GM12878 (cell line): ENCODE data around the gene RPS10.

ENCODE experiments used
- BHLHE40 ChIP-seq, 2 experiments: fragments of 450-650 bp in 1 of 2; IDR thresholded peaks; 2 replicates each; pipeline ENCODE4 v1.6.1; 2011 to 2017; ENCODE audit warnings: low read depth in 2 of 2, borderline replicate concordance in 1 of 2, improper control_type of control experiment in 1 of 2, low read length in 1 of 2, mild to moderate bottlenecking in 1 of 2
- BRCA1 ChIP-seq: IDR thresholded peaks from 2 replicates; pipeline ENCODE4 v1.6.1; 2011; ENCODE audit warnings: low read depth, low read length, improper control_type of control experiment
- CBX5 ChIP-seq: sonication (generic); IDR thresholded peaks from 2 replicates; pipeline ENCODE4 v1.6.1; 2016; ENCODE audit warnings: low read depth, moderate library complexity, mild to moderate bottlenecking, inconsistent platforms
- CEBPB ChIP-seq, 2 experiments: fragments of 150-350 bp in 1 of 2; IDR thresholded peaks; 2 replicates each; pipeline ENCODE4 v1.6.1; 2012 to 2014; ENCODE audit warnings: low read depth in 2 of 2, low read length in 2 of 2, borderline replicate concordance in 1 of 2, inconsistent platforms in 1 of 2
- CHD1 ChIP-seq: IDR thresholded peaks from 2 replicates; pipeline ENCODE4 v1.6.1; 2012; ENCODE audit warnings: low read depth, low read length, improper control_type of control experiment
- EP300 ChIP-seq, 2 experiments: fragments of 150-350 bp in 1 of 2; IDR thresholded peaks; 2 replicates each; pipeline ENCODE4 v1.6.1; 2011 to 2012; ENCODE audit warnings: low read depth in 2 of 2, low read length in 2 of 2, borderline replicate concordance in 1 of 2, improper control_type of control experiment in 1 of 2, inconsistent platforms in 1 of 2; ENCODE audit not compliant: control insufficient read depth in 1 of 2
- FOXM1 ChIP-seq: IDR thresholded peaks from 2 replicates; pipeline ENCODE4 v1.6.1; 2012; ENCODE audit warnings: low read depth, mild to moderate bottlenecking, inconsistent platforms, low read length, moderate library complexity
- JUND ChIP-seq: IDR thresholded peaks from 2 replicates; pipeline ENCODE4 v1.6.1; 2012; ENCODE audit warnings: low read depth, mild to moderate bottlenecking, low read length, improper control_type of control experiment, moderate library complexity
- TCF7 ChIP-seq: IDR thresholded peaks from 2 replicates; pipeline ENCODE4 v1.6.1; 2014; ENCODE audit warnings: antibody characterized with exemption, borderline replicate concordance
- TF ChIP-seq, protein P1 (sequence below), 3 experiments: IDR thresholded peaks in 2 of 3; conservative IDR thresholded peaks in 1 of 3; 2 replicates each; pipeline ENCODE4 v1.5.1; 2011; ENCODE audit warnings: low read depth in 3 of 3, low read length in 3 of 3, mild to moderate bottlenecking in 3 of 3, control low read depth in 2 of 3, moderate library complexity in 2 of 3, inconsistent platforms in 1 of 3, mixed read lengths in 1 of 3; ENCODE audit not compliant: control insufficient read depth in 2 of 3, insufficient read depth in 1 of 3; ENCODE audit errors: extremely low read depth in 1 of 3
- TF ChIP-seq, protein P2 (sequence below): fragments of 450-650 bp; IDR thresholded peaks from 2 replicates; pipeline ENCODE4 v1.6.1; 2016; ENCODE audit warnings: mild to moderate bottlenecking
- TF ChIP-seq, protein P3 (sequence below): IDR thresholded peaks from 2 replicates; pipeline ENCODE4 v1.6.1; 2011; ENCODE audit warnings: low read depth, mild to moderate bottlenecking, low read length, moderate library complexity, borderline replicate concordance; ENCODE audit errors: extremely low read depth
- TF ChIP-seq, protein P4 (sequence below): IDR thresholded peaks from 2 replicates; pipeline ENCODE4 v1.6.1; 2011; ENCODE audit warnings: borderline replicate concordance, low read depth, mild to moderate bottlenecking, moderate library complexity, mixed read lengths, low read length; ENCODE audit not compliant: insufficient read depth; ENCODE audit errors: extremely low read length

DNA sequence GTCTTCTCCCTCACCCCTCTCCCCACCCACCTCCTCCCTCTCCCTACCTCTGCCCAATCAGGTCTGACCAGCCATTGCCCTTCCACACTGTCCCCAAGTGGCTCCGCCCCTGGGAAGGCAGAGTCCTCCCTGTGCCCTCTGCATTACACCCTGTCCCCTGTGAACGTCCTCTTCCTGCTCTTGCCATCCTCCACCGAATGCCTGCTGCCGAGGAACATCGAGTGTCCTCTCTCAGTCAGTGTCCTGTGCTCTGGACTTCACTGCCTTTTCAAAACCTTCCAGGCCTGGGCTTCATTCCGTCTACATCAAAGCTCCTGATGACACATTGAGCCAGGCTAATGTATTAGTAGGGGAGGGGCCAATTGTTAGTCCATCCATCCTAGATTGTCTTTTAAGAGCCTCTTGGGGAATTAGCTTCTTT lies 36.7 kb upstream of the RPS10 start:
- TF ChIP-seq, protein P1, sequence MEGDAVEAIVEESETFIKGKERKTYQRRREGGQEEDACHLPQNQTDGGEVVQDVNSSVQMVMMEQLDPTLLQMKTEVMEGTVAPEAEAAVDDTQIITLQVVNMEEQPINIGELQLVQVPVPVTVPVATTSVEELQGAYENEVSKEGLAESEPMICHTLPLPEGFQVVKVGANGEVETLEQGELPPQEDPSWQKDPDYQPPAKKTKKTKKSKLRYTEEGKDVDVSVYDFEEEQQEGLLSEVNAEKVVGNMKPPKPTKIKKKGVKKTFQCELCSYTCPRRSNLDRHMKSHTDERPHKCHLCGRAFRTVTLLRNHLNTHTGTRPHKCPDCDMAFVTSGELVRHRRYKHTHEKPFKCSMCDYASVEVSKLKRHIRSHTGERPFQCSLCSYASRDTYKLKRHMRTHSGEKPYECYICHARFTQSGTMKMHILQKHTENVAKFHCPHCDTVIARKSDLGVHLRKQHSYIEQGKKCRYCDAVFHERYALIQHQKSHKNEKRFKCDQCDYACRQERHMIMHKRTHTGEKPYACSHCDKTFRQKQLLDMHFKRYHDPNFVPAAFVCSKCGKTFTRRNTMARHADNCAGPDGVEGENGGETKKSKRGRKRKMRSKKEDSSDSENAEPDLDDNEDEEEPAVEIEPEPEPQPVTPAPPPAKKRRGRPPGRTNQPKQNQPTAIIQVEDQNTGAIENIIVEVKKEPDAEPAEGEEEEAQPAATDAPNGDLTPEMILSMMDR (IDR thresholded peaks at IDR 0.05 in 2 of 3, conservative IDR thresholded peaks at IDR 0.05 in 1 of 3; ENCODE audit: control insufficient read depth in 2 of 3, extremely low read depth in 1 of 3, insufficient read depth in 1 of 3, low read depth in 3 of 3, low read length in 3 of 3): no peak
- no peak for TF ChIP-seq CBX5
- TF ChIP-seq JUND: no peak
- TF ChIP-seq, protein P2, sequence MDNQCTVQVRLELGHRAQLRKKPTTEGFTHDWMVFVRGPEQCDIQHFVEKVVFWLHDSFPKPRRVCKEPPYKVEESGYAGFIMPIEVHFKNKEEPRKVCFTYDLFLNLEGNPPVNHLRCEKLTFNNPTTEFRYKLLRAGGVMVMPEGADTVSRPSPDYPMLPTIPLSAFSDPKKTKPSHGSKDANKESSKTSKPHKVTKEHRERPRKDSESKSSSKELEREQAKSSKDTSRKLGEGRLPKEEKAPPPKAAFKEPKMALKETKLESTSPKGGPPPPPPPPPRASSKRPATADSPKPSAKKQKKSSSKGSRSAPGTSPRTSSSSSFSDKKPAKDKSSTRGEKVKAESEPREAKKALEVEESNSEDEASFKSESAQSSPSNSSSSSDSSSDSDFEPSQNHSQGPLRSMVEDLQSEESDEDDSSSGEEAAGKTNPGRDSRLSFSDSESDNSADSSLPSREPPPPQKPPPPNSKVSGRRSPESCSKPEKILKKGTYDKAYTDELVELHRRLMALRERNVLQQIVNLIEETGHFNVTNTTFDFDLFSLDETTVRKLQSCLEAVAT: no peak
- no peak for TF ChIP-seq BRCA1
- TF ChIP-seq EP300 (IDR thresholded peaks at IDR 0.05; ENCODE audit: borderline replicate concordance in 1 of 2, control insufficient read depth in 1 of 2, low read depth in 2 of 2, low read length in 2 of 2): no peak
- no peak for TF ChIP-seq BHLHE40 (IDR thresholded peaks at IDR 0.05; ENCODE audit: borderline replicate concordance in 1 of 2, low read depth in 2 of 2, low read length in 1 of 2)
- TF ChIP-seq CHD1: no peak
- TF ChIP-seq, protein P3, sequence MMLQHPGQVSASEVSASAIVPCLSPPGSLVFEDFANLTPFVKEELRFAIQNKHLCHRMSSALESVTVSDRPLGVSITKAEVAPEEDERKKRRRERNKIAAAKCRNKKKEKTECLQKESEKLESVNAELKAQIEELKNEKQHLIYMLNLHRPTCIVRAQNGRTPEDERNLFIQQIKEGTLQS: no peak
- TF ChIP-seq, protein P4, sequence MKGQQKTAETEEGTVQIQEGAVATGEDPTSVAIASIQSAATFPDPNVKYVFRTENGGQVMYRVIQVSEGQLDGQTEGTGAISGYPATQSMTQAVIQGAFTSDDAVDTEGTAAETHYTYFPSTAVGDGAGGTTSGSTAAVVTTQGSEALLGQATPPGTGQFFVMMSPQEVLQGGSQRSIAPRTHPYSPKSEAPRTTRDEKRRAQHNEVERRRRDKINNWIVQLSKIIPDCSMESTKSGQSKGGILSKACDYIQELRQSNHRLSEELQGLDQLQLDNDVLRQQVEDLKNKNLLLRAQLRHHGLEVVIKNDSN: no peak
- TF ChIP-seq CEBPB (IDR thresholded peaks at IDR 0.05; ENCODE audit: borderline replicate concordance in 1 of 2, low read depth in 2 of 2, low read length in 2 of 2): no peak
- no peak for TF ChIP-seq FOXM1
- TF ChIP-seq TCF7: no peak
